Skeletal muscle tissue (tissue), 4 donors: ENCODE results near the gene NPC2. TPM values are rescaled to one million over a fixed set of nuclear protein-coding genes. Genes with fewer than 3 reads are reported as not detected.

ENCODE experiments used
- H3K27ac ChIP-seq: one replicate; pipeline ENCODE4 v1.7.0; 2013; ENCODE audit warnings: mild to moderate bottlenecking, low read depth, low read length, inconsistent platforms
- H3K27me3 ChIP-seq, 3 donors: one replicate each; pipeline ENCODE4 v1.7.0; 2013; ENCODE audit warnings: low read length in 3 of 3; ENCODE audit not compliant: control insufficient read depth in 3 of 3, insufficient read depth in 3 of 3
- H3K36me3 ChIP-seq, 3 donors: one replicate each; pipeline ENCODE4 v1.7.0; 2013; ENCODE audit warnings: low read length in 3 of 3; ENCODE audit not compliant: control insufficient read depth in 3 of 3, insufficient read depth in 3 of 3
- H3K4me1 ChIP-seq, 3 donors: one replicate each; pipeline ENCODE4 v1.7.0; 2013; ENCODE audit warnings: low read length in 3 of 3, mild to moderate bottlenecking in 3 of 3; ENCODE audit not compliant: control insufficient read depth in 3 of 3, insufficient read depth in 3 of 3
- H3K4me3 ChIP-seq, 3 donors: one replicate each; pipeline ENCODE4 v1.7.0; 2013; ENCODE audit warnings: low read length in 3 of 3
- H3K9ac ChIP-seq, 3 donors: one replicate each; pipeline ENCODE4 v1.7.0; 2013; ENCODE audit warnings: low read length in 3 of 3, mild to moderate bottlenecking in 3 of 3, moderate library complexity in 2 of 3, low read depth in 1 of 3
- H3K9me3 ChIP-seq, 3 donors: one replicate each; pipeline ENCODE4 v1.7.0; 2013; ENCODE audit warnings: low read length in 3 of 3; ENCODE audit not compliant: control insufficient read depth in 3 of 3
- total RNA-seq: library from RNA; depleted of rRNA; stranded (reverse); fragments of >200 nt; gene quantifications from one replicate; pipeline ENCODE4 v1.2.3, GENCODE V29; 2014
- donor health status: Osteomylitis.

The NPC2 gene
- total RNA-seq, 1 donor from 2014 or later = 104 TPM

GRCh38 chr14:74510959-74511409 is 17.9 kb upstream of the NPC2 start:
- peaks cover 2 to 5% (median 3%) of the 10 kb centered on the region in 3 donors for H3K36me3 ChIP-seq

DNA sequence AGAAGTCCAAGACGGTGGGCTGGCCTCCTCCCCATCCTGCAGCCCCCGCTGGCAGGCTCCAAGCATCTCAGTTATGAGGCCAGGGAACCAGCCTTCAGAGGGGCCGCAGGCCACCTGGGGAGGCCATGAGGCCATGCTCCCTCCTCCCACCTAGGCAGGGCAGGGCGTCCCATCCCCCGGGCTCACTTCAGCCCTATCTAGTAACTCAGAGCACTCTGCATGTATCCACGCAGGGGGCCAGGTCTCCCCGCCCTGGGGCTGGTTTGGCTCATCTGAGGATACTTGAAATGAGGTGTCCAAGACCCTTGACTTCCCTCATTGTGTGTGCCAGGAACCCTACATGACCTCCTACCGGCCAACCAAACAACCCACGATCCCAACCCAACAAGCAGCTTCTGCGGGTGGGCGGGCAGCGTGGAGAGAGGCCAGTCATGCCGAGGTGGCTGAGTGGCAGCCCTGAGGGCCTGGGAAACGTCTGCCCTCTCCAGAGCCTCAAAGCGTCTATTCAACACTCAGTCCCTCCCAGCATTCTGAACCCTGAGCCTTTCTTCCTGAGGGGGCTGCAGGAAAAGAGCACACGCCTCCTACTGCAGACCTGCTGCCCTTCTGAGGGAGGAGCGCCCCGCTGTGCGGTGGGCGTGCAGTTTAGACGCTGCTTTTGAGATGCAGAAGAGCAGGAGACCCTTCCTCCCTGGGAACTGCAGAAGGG is 17.3 kb upstream of the NPC2 start:
- Histone ChIP-seq H3K36me3 (peaks cover 2 to 5% (median 3%) of the 10 kb centered on the region in 3 donors), H3K9me3 (no peaks in the 10 kb centered on the region), H3K9ac (no peak overlapping the region), H3K27me3 (peaks cover 0 to 14% (median 8%) of the 10 kb centered on the region in 3 donors), H3K4me3 (no peak overlapping the region), H3K27ac (no peak overlapping the region), H3K4me1 (peaks cover 4 to 14% (median 5%) of the 10 kb centered on the region in 3 donors)

More at GRCh38 chr14:74510959-74511409, 17.9 kb upstream of the NPC2 start:
- Histone ChIP-seq H3K27me3 (peaks cover 0 to 14% (median 8%) of the 10 kb centered on the region in 3 donors), H3K27ac (no peak overlapping the region), H3K4me1 (peaks cover 4 to 14% (median 5%) of the 10 kb centered on the region in 3 donors), H3K4me3 (no peak overlapping the region), H3K9me3 (no peaks in the 10 kb centered on the region), H3K9ac (no peak overlapping the region)

DNA sequence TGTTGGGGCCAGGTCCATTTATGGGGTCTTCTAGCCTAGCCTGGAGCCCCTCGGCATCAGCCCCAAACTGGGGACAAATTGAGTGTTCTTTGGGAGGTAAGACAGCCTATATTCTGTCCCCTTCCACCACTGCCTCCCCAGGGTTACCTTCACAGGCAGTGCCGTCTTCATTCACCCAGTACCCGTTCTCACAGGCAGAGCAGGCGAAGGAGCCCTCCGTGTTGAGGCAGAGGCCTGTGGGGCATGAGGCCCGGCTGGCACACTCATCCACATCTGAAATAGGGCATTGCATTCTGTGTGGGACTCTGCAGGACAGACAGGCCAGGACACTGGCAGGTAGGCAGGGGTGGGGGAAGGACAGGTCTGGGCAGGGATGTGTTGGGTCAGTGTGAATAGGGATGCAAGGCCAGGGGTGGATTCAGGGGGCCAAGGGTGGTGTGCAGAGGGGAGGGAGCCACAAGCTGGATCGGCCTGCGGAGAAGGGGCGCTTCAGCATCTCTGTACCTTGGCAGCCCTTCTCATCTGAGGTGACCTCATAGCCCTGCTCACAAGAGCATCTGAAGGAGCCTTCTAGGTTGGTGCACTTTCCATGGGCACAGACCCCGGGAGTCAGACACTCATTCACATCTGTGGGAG is 16.6 kb upstream of the NPC2 start:
- peaks cover 2 to 5% (median 4%) of the 10 kb centered on the region in 3 donors for H3K36me3 ChIP-seq
- H3K4me3 ChIP-seq = no peak overlapping the region
- no peak overlapping the region for H3K27ac ChIP-seq
- H3K9ac ChIP-seq = no peak overlapping the region
- peaks cover 0 to 14% (median 8%) of the 10 kb centered on the region in 3 donors for H3K27me3 ChIP-seq
- peaks cover 4 to 12% (median 5%) of the 10 kb centered on the region in 3 donors for H3K4me1 ChIP-seq
- no peaks in the 10 kb centered on the region for H3K9me3 ChIP-seq

DNA sequence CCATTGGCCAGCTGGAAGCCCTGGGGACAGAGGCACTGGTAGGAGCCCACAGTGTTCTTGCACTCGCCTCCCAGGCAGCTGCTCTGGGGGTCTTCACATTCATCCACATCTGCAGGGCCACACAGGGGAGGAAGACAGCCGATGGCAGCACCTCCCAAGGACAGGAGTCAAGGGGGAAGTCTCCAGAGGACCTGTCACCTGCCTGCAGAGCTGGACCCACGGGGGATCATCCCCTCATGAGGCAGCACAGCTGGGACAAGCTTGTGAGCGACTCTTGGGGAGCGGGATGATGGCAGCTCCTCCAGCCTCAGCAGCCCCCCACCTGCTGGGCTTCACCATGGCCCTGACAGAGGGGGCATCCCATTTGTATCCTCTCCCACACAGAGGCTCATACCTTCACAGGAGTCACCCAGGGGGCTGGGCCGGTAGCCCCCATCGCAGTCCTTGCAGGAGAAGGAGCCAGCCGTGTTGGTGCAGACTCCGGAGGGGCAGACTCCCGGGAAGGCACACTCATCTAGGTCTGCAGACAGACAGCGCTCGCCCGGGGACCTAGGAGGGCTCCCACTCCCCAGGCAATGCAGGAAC is 15.8 kb upstream of the NPC2 start:
- no peak overlapping the region for H3K4me3 ChIP-seq
- H3K36me3 ChIP-seq = peaks cover 9 to 13% (median 11%) of the 10 kb centered on the region in 3 donors
- H3K27ac ChIP-seq = no peak overlapping the region
- H3K27me3 ChIP-seq = peaks cover 0 to 14% (median 8%) of the 10 kb centered on the region in 3 donors
- H3K4me1 ChIP-seq = peaks cover 0 to 4% (median 2%) of the 10 kb centered on the region in 3 donors
- H3K9me3 ChIP-seq = no peaks in the 10 kb centered on the region
- no peak overlapping the region for H3K9ac ChIP-seq

- no peak overlapping the region for H3K9ac ChIP-seq
- peaks cover 0 to 2% (median 0%) of the 10 kb centered on the region in 3 donors for H3K4me1 ChIP-seq
- no peak overlapping the region for H3K4me3 ChIP-seq
- H3K36me3 ChIP-seq = peaks cover 9 to 17% (median 11%) of the 10 kb centered on the region in 3 donors
- no peak overlapping the region for H3K27ac ChIP-seq
- peaks cover 0 to 14% (median 8%) of the 10 kb centered on the region in 3 donors for H3K27me3 ChIP-seq
- no peaks in the 10 kb centered on the region for H3K9me3 ChIP-seq
These were observed 15.2 kb upstream of the NPC2 start for GRCh38 chr14:74508292-74508731.

DNA sequence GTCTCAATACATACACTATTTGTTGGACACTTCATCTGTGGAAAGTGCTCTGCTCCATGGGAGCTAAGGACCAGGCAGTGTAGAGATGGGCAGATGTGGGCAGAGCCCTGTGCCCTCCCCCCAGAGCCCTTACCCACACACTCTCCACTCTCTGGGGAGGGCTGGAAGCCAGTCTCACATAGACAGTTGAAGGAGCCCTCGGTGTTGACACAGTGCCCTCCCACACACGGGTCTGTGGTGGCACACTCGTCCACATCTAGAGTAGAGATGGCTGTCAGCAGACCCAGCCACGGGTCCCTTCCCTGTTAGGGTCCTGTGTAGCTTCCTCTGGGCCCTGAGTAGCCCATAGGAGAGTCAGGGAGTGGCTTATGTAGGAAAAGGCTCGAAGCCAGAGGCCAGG is 14.7 kb upstream of the NPC2 start:
- H3K4me1 ChIP-seq = peaks cover 0 to 2% (median 0%) of the 10 kb centered on the region in 3 donors
- no peaks in the 10 kb centered on the region for H3K9me3 ChIP-seq
- no peak overlapping the region for H3K9ac ChIP-seq
- H3K36me3 ChIP-seq = peaks cover 11 to 21% (median 14%) of the 10 kb centered on the region in 3 donors
- peaks cover 0 to 14% (median 8%) of the 10 kb centered on the region in 3 donors for H3K27me3 ChIP-seq
- no peak overlapping the region for H3K27ac ChIP-seq
- H3K4me3 ChIP-seq = no peak overlapping the region

DNA sequence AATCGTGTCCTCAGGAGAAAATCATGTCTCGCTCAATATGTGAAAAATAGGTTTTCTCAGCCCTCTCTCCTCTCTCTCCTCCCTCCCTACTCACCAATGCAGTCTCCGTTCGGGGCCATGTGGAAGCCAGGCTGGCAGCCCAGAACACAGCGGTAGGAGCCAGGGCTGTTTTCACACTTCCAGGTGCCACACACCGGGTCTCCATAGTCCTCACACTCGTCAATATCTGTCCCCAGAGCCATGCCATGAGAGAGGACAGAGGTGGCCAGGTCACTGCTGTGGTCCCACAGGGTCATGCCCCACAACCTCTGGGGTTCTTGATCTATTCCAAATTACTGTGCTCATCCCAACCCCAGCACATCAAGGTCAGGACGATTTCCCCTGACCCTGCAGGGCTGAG is 14.0 kb upstream of the NPC2 start:
- Histone ChIP-seq H3K27ac (no peak overlapping the region), H3K4me1 (peaks cover 0 to under 1% (median 0%) of the 10 kb centered on the region in 3 donors), H3K27me3 (peaks cover 0 to 14% (median 8%) of the 10 kb centered on the region in 3 donors), H3K4me3 (no peak overlapping the region), H3K9me3 (no peaks in the 10 kb centered on the region), H3K9ac (no peak overlapping the region), H3K36me3 (peaks cover 11 to 25% (median 16%) of the 10 kb centered on the region in 3 donors)

DNA sequence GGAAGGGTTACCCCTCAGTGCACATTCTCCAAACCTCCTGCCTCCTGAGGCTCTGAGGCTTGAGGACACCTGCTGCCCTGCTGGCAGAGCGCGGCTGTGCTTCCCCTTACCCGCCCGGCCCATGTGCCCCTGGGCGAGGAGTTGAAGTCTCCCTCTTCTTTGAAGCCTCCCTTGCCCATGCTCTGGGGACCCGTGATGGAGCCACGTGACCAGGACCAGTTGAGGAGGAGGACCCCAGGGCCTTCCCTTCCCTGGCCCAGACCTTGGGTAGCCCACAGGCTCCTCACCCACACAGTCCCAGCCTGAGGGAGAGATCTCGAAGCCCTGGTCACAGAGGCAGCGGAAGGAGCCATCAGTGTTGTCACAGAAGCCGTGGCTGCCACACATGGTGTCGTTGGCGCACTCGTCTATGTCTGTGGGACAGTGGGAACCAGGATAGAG is 13.3 kb upstream of the NPC2 start:
- Histone ChIP-seq H3K27ac (no peak overlapping the region), H3K36me3 (peaks cover 11 to 27% (median 17%) of the 10 kb centered on the region in 3 donors), H3K27me3 (peaks cover 0 to 14% (median 5%) of the 10 kb centered on the region in 3 donors), H3K9ac (no peak overlapping the region), H3K9me3 (no peaks in the 10 kb centered on the region), H3K4me3 (no peak overlapping the region), H3K4me1 (no peaks in the 10 kb centered on the region)

DNA sequence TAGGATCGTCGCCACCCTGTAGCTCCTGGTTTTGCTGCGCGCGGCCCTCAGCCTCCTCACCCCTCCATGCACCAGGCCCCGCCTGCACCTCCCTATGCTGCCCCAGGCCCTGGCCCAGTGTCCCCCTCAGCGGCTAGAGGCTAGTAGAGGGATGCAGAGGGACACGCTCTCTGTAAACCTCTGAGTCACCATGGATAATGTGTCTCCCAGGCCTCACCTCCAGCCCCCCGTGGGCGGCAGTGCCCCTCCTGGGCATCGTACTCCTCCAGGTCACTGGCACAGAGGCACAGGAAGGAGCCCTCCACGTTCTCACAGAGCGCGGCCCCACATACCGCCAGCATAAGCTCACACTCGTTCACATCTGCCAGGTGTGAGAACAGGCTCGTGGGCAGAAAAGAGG is 12.7 kb upstream of the NPC2 start:
- Histone ChIP-seq H3K36me3 (peaks cover 11 to 27% (median 18%) of the 10 kb centered on the region in 3 donors), H3K4me3 (no peak overlapping the region), H3K27me3 (peaks cover 0 to 10% (median 0%) of the 10 kb centered on the region in 3 donors), H3K9me3 (no peaks in the 10 kb centered on the region), H3K9ac (no peak overlapping the region), H3K27ac (no peak overlapping the region), H3K4me1 (no peaks in the 10 kb centered on the region)
